T-helper 1 cell treated with Interleukin-12 subunit alpha and Interleukin-12 subunit beta and Interleukin-4 antibody, amounts not matched to agents 30 μg/mL and 1 μg/mL, for 36 hours (primary cell): ENCODE measurements around the gene PPFIBP1.

Experiments
- H3K27ac Mint-ChIP-seq: one replicate; pipeline ENCODE4 v1.8.0; 2021; ENCODE audit warnings: mild to moderate bottlenecking, mixed read lengths
- H3K27me3 Mint-ChIP-seq: one replicate; pipeline ENCODE4 v1.8.0; 2021; ENCODE audit warnings: low read depth, mixed read lengths
- H3K36me3 Mint-ChIP-seq: one replicate; pipeline ENCODE4 v1.8.0; 2021; ENCODE audit warnings: low read depth, mixed read lengths
- H3K4me1 Mint-ChIP-seq: one replicate; pipeline ENCODE4 v1.8.0; 2021; ENCODE audit warnings: low read depth, mixed read lengths
- H3K4me3 Mint-ChIP-seq: one replicate; pipeline ENCODE4 v1.8.0; 2021; ENCODE audit warnings: mild to moderate bottlenecking, moderate library complexity, mixed read lengths
- H3K9me3 Mint-ChIP-seq: one replicate; pipeline ENCODE4 v1.8.0; 2021; ENCODE audit warnings: mixed read lengths

Gene PPFIBP1

DNA sequence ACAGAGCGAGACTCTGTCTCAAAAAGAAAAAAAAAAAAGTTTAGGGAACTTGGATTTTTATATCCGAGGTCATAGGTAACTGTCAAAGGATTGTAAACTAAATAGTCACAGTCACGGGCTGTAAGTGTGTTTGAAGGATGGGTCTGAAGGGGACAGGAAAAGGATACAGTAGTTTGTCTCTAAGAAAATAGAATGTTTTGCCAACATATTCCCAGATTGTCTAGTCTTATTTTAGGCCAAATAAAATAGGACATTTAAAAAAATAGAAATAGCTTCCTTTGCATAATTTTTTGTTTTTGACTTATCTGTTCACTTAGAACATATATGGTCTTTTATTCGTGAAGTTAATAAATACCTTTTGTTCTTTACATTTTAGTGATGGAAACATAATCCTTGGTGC lies 148.0 kb downstream of the PPFIBP1 start:
- no peak overlapping the region for H3K27ac Mint-ChIP-seq
- no peaks in the 10 kb centered on the region for H3K9me3 Mint-ChIP-seq
- no peaks in the 10 kb centered on the region for H3K27me3 Mint-ChIP-seq
- no peaks in the 10 kb centered on the region for H3K4me1 Mint-ChIP-seq
- H3K4me3 Mint-ChIP-seq: no peak overlapping the region
- H3K36me3 Mint-ChIP-seq: peaks cover 8% of the 10 kb centered on the region

DNA sequence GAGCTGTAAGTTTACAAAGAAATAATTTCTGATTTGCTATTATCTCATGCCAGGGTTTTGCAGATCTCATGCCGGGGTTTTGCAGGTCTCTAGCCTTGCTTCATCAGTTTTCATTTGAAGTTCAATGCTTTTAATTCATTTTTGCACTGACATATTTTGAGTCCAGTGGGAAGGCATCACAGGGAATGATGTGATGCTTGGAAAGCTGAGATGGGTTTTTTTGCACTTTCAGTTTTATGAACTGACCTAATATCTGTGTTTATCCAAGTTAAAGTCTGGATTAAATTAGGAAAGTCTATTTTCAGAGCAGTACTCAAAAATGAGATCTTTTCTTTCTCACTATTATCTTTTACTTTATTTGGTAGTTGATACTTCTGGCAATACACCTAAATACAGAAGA lies 148.6 kb downstream of the PPFIBP1 start:
- no peak overlapping the region for H3K27ac Mint-ChIP-seq
- no peak overlapping the region for H3K4me3 Mint-ChIP-seq
- H3K4me1 Mint-ChIP-seq: no peaks in the 10 kb centered on the region
- H3K27me3 Mint-ChIP-seq: no peaks in the 10 kb centered on the region
- peaks cover 8% of the 10 kb centered on the region for H3K36me3 Mint-ChIP-seq
- no peaks in the 10 kb centered on the region for H3K9me3 Mint-ChIP-seq

DNA sequence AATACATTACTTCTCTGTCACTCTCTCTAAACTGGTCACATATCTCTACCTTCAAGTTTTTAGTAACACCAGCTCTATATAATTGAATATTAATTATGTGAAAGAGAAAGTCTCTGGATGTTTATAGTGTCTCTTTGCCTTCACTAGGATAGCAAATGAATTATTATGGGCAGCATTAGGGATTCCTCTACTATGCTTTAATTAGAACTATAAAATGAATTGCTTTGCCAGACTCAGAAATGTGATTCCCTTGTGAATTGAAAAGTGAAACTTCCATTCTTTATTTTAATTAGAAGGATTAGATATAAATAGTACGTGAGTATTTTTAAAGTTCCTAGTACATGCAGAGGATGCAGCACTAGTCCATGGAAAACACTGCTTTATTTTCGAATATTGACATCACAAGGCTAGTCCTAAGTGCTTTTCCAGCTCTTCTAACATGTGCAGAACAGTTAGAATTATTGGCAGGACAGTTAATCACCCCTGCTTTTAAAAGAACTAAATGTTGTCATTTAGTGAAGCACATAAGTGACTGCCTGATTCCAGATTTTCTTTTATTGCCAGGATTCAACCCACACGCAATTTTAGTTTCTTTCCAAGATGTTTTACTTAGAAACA lies 149.2 kb downstream of the PPFIBP1 start:
- no peak overlapping the region for H3K4me3 Mint-ChIP-seq
- H3K27ac Mint-ChIP-seq: no peak overlapping the region
- no peaks in the 10 kb centered on the region for H3K9me3 Mint-ChIP-seq
- no peaks in the 10 kb centered on the region for H3K27me3 Mint-ChIP-seq
- no peaks in the 10 kb centered on the region for H3K4me1 Mint-ChIP-seq
- peaks cover 8% of the 10 kb centered on the region for H3K36me3 Mint-ChIP-seq

DNA sequence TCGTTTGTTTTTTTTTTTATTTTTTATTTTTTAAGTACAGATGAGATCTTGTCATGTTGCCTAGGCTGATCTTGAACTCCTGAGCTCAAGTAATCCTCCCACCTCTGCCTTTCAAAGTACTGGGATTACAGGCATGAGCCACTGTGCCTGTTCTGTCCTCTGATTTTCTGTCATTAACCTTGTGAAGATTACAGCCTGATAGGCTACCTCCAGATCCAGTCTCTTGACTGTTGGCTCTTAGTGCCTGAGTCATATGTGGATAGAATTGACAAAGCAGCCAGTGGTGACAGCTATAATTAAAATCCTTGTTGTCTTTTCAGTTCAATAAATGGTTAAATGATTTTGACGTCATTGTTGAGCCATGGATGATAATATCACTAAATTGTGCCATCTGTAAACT lies 151.0 kb downstream of the PPFIBP1 start:
- Mint-ChIP-seq H3K36me3 (peaks cover 15% of the 10 kb centered on the region), H3K9me3 (no peaks in the 10 kb centered on the region), H3K4me3 (no peak overlapping the region), H3K27me3 (no peaks in the 10 kb centered on the region), H3K27ac (no peak overlapping the region), H3K4me1 (no peaks in the 10 kb centered on the region)

DNA sequence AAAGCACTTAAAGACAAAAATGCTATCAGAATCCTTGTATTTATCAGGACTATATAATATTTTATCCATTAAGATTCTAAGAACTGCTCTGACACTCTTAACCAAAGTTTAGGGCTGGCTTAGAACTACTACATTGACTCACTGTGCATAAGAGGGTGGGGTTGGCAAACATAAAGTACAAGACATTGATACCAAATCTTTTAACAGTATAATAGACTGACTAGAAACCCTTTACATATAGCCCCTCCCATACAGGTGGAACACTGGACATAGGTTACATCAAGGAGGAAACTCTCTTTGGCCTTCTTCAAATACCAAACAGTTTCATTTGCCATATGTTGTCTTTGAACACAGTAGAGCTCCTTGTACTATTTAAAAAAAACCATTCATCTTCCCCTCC lies 156.6 kb downstream of the PPFIBP1 start:
- peaks cover 20% of the 10 kb centered on the region for H3K36me3 Mint-ChIP-seq
- no peak overlapping the region for H3K4me3 Mint-ChIP-seq
- H3K27ac Mint-ChIP-seq: no peak overlapping the region
- no peaks in the 10 kb centered on the region for H3K4me1 Mint-ChIP-seq
- H3K27me3 Mint-ChIP-seq: no peaks in the 10 kb centered on the region
- no peaks in the 10 kb centered on the region for H3K9me3 Mint-ChIP-seq

DNA sequence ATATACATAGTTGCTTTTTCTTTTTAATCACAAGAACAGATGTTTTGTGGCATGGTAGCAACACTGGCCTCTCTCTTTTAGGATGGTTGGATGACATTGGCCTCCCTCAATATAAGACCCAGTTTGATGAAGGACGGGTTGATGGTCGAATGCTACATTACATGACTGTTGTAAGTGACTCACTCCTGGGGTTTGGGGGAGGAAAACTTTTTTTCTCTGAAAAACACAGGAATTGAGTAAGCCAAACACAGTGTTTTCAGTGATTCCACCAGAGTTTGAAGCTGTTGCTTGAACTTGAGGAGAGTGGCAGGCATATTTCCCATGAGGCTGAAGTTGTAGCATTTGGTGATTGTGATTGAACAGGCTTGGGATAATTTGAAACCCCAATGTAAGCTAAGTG lies 158.5 kb downstream of the PPFIBP1 start:
- Mint-ChIP-seq H3K27me3 (no peaks in the 10 kb centered on the region), H3K36me3 (peaks cover 17% of the 10 kb centered on the region), H3K27ac (no peak overlapping the region), H3K4me3 (no peak overlapping the region), H3K4me1 (no peaks in the 10 kb centered on the region), H3K9me3 (no peaks in the 10 kb centered on the region)

DNA sequence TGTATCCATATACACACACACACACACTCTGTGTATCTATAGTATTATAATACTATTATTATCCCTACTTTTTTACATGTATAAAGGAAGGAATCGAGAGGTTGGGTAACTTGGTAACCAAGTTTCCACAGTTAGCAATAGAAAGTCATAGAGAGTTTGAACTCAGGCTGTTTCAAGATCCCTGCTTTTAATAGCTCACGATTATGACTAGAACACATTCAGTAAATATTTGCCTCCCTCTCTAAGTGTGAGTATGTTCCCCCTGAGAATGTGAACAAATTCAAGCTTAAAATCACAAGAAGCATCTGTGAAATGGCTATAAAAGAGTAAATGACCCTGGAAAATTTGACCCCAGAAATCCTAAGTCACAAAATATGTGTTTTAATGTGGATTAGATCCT lies 161.3 kb downstream of the PPFIBP1 start:
- Mint-ChIP-seq H3K4me1 (no peaks in the 10 kb centered on the region), H3K27me3 (no peaks in the 10 kb centered on the region), H3K36me3 (peaks cover 5% of the 10 kb centered on the region), H3K27ac (no peak overlapping the region), H3K4me3 (no peak overlapping the region), H3K9me3 (no peaks in the 10 kb centered on the region)

DNA sequence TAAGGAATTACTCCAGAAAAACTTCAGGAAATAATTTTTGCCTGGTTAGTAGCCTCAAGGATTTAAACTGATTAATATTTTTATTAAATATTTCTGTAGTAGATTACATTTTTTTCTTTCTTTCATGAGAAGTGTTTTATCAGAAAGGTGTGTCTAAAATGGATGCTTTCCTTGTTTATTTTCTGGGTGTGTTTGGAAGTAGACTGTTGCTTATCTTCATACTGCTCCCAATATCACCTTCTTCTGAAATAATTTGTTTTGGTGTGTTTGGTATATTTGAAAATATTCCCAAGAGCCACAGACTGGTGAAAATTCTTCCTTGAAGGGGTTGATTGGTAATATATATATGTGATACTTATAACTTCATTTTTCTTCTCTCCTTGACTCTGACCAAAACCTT lies 162.1 kb downstream of the PPFIBP1 start:
- H3K4me1 Mint-ChIP-seq: no peaks in the 10 kb centered on the region
- H3K4me3 Mint-ChIP-seq: no peak overlapping the region
- no peaks in the 10 kb centered on the region for H3K27me3 Mint-ChIP-seq
- no peaks in the 10 kb centered on the region for H3K9me3 Mint-ChIP-seq
- H3K36me3 Mint-ChIP-seq: peaks cover 2% of the 10 kb centered on the region
- no peak overlapping the region for H3K27ac Mint-ChIP-seq

DNA sequence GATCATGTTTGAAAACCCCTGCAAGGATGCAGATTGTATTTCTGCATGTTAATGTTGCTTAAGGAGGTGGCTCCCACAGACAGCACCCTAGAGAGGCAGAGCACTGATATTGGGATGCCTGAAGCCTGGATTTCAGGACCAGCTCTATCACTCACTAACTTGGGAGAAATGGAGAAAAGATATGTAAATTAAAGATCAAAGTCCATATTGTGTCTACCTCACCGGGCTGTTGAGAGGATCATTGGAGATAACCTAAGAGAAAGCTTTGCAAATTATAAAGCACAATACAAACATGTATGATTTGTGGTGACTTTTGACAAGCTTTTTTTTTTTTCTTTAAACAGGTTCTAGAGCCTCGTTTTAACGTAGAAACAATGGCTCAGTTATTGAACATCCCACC lies 164.7 kb downstream of the PPFIBP1 start:
- Mint-ChIP-seq H3K36me3 (peaks cover 7% of the 10 kb centered on the region), H3K27ac (no peak overlapping the region), H3K9me3 (no peaks in the 10 kb centered on the region), H3K4me3 (no peak overlapping the region), H3K27me3 (no peaks in the 10 kb centered on the region), H3K4me1 (no peaks in the 10 kb centered on the region)

DNA sequence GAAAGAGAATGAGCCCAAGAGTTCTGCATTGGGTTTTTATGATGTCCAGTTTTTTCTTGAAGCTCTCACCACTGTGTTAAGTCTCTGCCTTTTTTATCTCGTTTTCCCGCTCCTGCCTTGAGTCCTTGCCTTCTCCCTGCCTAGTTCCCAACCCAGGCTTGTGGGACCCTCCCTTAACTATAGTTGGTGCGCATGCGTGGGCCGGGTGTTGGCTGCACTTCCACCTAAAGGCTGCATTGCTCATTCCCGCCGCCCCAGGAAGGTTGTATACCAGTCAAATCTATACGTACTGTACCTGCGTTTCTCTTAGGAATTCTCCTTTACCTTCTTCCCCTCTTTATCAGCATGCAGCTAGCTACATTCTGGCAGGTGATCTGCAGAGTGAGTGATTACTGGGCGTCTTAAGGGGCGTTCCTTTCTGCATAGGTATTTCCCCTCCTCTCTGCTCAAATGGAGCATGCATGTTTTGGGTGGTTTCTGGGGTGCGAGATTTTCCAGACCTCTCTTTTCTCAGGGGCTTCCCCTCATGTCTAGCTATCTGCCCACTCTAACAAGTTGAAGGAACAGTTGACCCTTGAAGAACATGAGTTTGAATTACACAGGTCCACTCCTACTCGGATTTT lies 165.7 kb downstream of the PPFIBP1 start:
- Mint-ChIP-seq H3K27me3 (no peaks in the 10 kb centered on the region), H3K9me3 (no peaks in the 10 kb centered on the region), H3K4me1 (no peaks in the 10 kb centered on the region), H3K4me3 (no peak overlapping the region), H3K27ac (no peak overlapping the region), H3K36me3 (peaks cover 7% of the 10 kb centered on the region)

DNA sequence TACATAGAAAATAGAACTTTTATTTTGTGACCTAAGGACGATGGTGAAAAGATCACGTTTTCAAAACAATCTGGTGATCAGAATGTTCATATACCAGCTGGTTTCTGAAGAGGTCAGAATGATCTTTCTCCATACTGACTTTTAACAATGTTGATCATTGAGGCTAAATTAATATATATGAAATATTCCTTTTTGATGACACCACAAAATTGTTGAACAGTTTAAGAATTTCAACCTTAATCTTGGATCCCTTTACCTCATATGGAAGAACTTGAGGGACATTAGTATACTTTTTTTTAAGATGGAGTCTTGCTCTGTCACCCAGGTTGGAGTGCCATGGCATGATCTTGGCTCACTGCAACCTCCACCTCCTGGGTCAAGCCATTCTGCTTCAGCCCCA lies 169.4 kb downstream of the PPFIBP1 start:
- Mint-ChIP-seq H3K4me3 (no peak overlapping the region), H3K9me3 (no peaks in the 10 kb centered on the region)

DNA sequence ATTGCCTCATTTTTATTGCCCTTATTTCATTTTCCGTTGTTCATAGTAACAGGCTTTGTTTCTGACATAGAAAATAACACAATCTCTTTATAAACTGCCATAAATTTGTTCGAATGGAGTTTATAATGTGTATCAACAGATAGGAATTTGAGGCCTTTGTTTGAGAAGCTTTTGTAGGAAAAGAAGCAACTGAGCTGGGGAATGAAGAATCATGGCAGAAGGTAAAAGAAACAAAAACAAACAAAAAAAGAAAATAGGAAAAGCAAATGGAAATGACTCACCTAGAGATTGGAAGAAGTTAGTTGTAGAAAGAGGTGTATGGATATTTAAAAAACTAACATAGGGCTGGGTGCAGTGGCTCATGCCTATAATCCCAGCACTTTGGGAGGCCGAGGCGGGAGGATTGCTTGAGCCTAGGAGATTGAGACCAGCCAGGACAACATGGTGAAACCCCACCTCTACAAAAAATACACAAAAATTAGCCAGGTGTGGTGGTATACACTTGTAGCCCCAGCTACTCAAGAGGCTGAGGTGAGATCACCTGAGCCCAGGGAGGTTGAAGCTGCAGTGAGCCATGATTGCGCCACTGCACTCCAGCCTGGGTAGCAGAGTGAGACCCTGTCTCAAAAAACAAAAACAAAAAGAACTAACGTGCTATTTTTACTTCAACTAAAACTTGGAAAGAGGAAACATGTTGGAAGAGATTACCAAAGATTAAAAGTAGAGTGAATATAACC lies 171.7 kb downstream of the PPFIBP1 start:
- H3K27me3 Mint-ChIP-seq: no peaks in the 10 kb centered on the region
- H3K9me3 Mint-ChIP-seq: no peaks in the 10 kb centered on the region
- H3K27ac Mint-ChIP-seq: no peak overlapping the region
- H3K4me1 Mint-ChIP-seq: no peaks in the 10 kb centered on the region
- H3K4me3 Mint-ChIP-seq: no peak overlapping the region
- peaks cover 5% of the 10 kb centered on the region for H3K36me3 Mint-ChIP-seq

More for the DNA sequence above, 169.4 kb downstream of the PPFIBP1 start:
- Mint-ChIP-seq H3K27me3 (no peaks in the 10 kb centered on the region), H3K36me3 (peaks cover 7% of the 10 kb centered on the region), H3K4me1 (no peaks in the 10 kb centered on the region), H3K27ac (no peak overlapping the region)

DNA sequence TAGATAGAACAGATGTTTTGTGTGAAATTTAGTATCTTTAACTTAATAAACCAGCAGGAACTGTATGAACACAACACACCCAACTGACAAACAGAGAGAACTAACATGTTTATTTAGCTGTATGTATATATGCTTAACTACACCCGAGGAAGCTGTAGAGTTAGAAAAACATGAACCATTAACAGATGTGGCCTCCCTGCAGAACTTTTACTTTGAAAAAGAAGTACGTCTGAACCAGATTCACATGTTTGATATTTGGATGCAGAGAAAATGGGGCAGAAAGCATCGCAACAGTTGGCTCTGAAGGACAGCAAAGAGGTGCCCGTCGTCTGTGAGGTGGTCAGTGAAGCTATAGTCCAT lies 172.3 kb downstream of the PPFIBP1 start, which contains the start of gene REP15:
Gene REP15, plus strand, starts transcription at position 155 of the 360 bp plus-strand sequence. Its CDS starts 116 bp downstream, at position 271.
- no peak within 1 kb of the TSS for H3K4me3 Mint-ChIP-seq
- H3K9me3 Mint-ChIP-seq: no peaks in the 10 kb centered on the region
- H3K36me3 Mint-ChIP-seq: peaks cover 5% of the 10 kb centered on the region
- H3K27ac Mint-ChIP-seq: no peak within 1 kb of the TSS
- H3K27me3 Mint-ChIP-seq: no peaks in the 10 kb centered on the region
- no peaks in the 10 kb centered on the region for H3K4me1 Mint-ChIP-seq

DNA sequence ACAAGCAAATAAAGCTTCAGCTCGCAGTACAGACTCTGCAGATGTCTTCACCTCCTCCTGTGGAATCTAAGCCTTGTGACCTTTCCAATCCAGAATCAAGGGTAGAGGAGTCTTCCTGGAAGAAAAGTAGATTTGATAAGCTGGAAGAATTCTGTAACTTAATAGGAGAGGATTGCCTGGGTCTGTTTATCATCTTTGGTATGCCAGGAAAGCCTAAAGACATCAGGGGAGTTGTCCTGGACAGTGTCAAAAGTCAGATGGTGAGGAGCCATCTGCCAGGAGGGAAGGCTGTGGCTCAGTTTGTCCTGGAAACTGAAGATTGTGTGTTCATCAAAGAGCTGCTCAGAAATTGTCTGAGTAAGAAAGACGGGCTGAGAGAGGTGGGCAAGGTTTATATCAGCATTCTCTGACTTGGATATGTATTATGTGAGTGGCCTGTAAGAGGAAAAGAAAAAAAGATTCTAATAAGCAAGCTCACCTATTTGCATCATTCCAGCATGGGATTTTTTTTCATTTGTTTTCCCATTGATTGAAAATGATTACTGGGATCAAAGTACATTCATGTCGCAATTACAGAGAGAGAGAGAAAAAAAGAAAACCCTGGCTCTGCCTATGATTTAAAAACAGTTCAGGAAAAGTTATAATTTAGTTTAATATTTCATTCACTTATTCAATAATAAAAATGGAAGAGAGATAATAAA lies 173.0 kb downstream of the PPFIBP1 start:
- Mint-ChIP-seq H3K36me3 (peaks cover 5% of the 10 kb centered on the region), H3K27ac (no peak overlapping the region), H3K4me1 (no peaks in the 10 kb centered on the region), H3K9me3 (no peaks in the 10 kb centered on the region), H3K4me3 (no peak overlapping the region), H3K27me3 (no peaks in the 10 kb centered on the region)
